ENCODE measurements around the gene GDPGP1. TPM values are rescaled to one million over a fixed set of nuclear protein-coding genes. Genes with fewer than 3 reads are reported as not detected.
A peak's percentile ranks its signal among the peaks of the same experiment; 100 is the strongest.

GDPGP1 gene
- total RNA-seq, 1 donor from 2014 or later = 10.6 TPM

- DNase-seq (ENCODE audit: low spot score) = peak; percentile 82
- intact Hi-C loops (cut with DNase I) = loop anchor here (10.0 kb wide), 1 partner anchor 327 kb away; the partner anchor contains the start of gene AP3S2
These were observed 12.6 kb upstream of the GDPGP1 start for GRCh38 chr15:90221246-90221900.

DNA sequence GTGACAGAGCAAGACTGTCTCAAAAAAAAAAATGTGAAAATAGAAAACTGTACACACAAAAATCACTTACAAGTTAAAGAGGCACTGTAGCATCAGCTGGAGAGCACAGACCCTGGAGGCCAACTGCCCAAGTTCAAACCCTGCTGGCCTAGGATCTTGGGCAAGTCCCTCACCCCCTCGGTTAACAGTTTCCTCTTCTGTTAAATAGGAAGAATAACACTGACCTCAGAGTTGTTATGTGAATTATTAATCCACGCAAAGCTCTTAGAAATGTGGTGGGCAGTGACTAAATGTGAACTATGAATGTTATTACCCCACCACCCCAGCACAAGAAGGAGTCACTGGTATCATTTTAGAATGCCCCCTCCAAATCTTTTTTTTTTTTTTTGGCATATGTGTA lies 11.5 kb upstream of the GDPGP1 start:
- no peak for DNase-seq (ENCODE audit: low spot score)
- intact Hi-C loops (cut with DNase I) = loop anchor here (10.0 kb wide), 1 partner anchor 328 kb away; the partner anchor contains the start of gene AP3S2

GRCh38 chr15:90223441-90224165 lies 10.4 kb upstream of the GDPGP1 start:
- intact Hi-C loops (cut with DNase I) = loop anchor here (10.0 kb wide), 1 partner anchor 329 kb away; the partner anchor contains the start of gene AP3S2
- no peak for DNase-seq (ENCODE audit: low spot score)

- intact Hi-C loops (cut with DNase I) = loop anchor here (5.0 to 10.0 kb wide), 2 partner anchors 33 to 330 kb away; partner anchors contain the start of gene AP3S2
- DNase-seq (ENCODE audit: low spot score) = no peak
These were observed 9.0 kb upstream of the GDPGP1 start for GRCh38 chr15:90225047-90225446.

DNA sequence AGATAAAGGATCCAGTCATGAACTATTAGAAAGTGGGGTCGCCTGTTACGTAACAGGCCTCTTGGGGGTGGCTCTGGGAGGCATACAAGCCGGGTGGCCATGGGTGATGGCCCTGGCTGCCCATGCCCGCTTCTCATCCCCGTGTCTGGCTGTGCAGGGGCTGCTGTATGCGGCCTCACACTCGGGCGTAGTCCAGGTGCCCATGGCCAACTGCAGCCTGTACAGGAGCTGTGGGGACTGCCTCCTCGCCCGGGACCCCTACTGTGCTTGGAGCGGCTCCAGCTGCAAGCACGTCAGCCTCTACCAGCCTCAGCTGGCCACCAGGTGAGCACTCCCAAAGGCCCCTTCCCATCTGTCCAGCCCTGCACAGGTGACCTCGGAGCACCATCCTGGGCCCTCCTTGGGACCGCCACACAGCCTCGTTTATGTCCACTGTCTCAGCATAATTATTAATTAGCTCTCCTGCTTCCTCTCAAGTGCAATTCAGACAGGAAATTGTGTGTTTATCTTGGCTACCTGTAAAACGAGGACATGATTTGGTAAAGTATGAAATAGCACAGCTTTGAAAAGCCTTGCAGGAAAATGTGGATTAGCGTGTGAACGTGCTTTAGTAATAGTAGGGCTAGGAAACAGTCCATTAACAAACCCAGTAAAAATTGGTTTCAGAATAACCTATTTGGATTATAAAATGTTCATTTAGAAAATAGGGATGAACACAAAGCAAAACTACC lies 8.3 kb upstream of the GDPGP1 start:
- DNase-seq (ENCODE audit: low spot score) = no peak
- intact Hi-C loops (cut with DNase I) = loop anchor here (5.0 to 10.0 kb wide), 2 partner anchors 33 to 331 kb away; partner anchors contain the start of gene AP3S2

GRCh38 chr15:90227336-90227735 lies 6.7 kb upstream of the GDPGP1 start:
- DNase-seq (ENCODE audit: low spot score) = no peak
- intact Hi-C loops (cut with DNase I) = loop anchor here (5.0 to 10.0 kb wide), 2 partner anchors 35 to 333 kb away; partner anchors contain the start of gene AP3S2

- intact Hi-C loops (cut with DNase I) = loop anchor here (5.0 to 10.0 kb wide), 2 partner anchors 36 to 333 kb away; partner anchors contain the start of gene AP3S2
- DNase-seq (ENCODE audit: low spot score) = no peak
These were observed 5.9 kb upstream of the GDPGP1 start for GRCh38 chr15:90227816-90228772.

GRCh38 chr15:90228960-90229359 lies 5.0 kb upstream of the GDPGP1 start:
- intact Hi-C loops (cut with DNase I) = loop anchor here (5.0 to 10.0 kb wide), 2 partner anchors 37 to 334 kb away; partner anchors contain the start of gene AP3S2
- no peak for DNase-seq (ENCODE audit: low spot score)

DNA sequence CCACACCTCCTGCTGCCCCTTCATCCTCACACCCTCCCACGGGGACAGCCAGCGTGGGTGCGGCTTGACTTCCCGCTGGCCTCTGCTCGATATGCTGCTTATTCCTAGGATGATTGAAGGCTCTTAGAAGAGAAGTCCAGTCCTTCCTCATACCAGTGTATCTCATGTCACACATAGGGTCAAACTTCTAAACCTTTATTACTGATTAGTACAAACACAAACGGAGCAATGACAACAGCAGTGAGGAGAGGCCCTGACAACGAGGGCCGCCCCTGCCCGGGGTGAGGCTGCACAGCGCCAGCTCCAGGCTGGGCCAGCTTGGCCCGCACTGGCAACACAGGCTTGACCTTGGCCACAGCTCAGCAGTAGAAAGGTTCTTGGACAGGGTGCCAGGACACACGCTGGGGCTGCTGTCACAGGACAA lies 3.9 kb upstream of the GDPGP1 start:
- intact Hi-C loops (cut with DNase I) = loop anchor here (5.0 kb wide), 1 partner anchor 37 kb away; the partner anchor contains the start of gene NGRN

GRCh38 chr15:90230610-90231009 lies 3.4 kb upstream of the GDPGP1 start:
- intact Hi-C loops (cut with DNase I) = loop anchor here (5.0 kb wide), 1 partner anchor 37 kb away; the partner anchor contains the start of gene NGRN
- DNase-seq (ENCODE audit: low spot score) = no peak

More for the DNA sequence above, 3.9 kb upstream of the GDPGP1 start:
- DNase-seq (ENCODE audit: low spot score) = no peak

DNA sequence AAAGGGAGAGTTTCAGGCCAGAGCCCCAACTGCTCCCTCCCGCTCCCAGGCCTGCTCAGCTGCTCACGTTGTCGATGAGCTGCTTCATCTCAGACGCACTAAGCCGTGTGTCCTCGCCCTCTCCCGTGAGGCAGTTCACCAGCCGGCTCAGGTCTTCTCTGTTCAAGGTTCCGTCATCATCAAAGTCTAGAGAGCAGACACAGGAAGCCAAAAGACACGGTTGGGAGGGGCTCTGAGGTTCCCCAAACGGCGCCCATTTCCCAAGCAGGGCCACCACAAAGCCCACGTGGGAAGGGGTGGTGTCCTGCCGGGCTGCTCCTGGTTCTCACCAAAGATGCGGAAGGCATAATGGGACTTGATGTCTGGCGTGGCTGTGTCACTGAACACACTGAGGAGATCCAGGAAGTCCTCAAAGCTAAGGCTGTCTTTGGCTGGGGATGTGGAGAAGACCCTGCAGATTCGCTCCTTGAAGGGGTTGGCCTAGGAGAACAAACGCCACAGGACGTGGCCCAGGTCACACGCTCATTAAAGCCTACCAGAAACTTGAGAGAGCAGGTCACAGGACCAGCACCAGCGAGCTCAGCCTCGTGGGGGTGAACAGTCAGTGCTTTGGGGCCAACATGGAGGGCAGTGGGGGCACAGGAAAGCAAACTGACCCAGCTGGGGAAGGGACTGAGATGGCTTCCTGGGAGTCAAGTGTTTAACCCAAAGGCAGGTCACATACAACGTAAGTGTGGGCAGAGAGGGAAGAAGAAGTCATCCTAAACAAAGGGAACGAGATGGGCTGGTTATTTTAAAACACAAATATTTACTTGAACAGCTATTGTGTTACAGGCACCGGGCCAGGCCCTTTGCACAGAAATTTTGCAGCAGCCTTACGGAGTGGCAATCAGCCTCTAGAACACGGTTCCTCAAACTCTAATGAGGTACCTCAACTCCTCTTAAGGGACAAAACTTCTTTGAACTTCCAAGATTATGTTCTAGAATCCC lies 2.7 kb upstream of the GDPGP1 start:
- no peak for DNase-seq (ENCODE audit: low spot score)

GRCh38 chr15:90232196-90232595 lies 1.8 kb upstream of the GDPGP1 start:
- intact Hi-C loops (cut with DNase I) = loop anchor here (5.0 kb wide), 1 partner anchor 35 kb away; the partner anchor contains the start of gene NGRN
- no peak for DNase-seq (ENCODE audit: low spot score)

More for the DNA sequence above, 2.7 kb upstream of the GDPGP1 start:
- intact Hi-C loops (cut with DNase I) = loop anchor here (5.0 kb wide), 1 partner anchor 36 kb away; the partner anchor contains the start of gene NGRN

DNA sequence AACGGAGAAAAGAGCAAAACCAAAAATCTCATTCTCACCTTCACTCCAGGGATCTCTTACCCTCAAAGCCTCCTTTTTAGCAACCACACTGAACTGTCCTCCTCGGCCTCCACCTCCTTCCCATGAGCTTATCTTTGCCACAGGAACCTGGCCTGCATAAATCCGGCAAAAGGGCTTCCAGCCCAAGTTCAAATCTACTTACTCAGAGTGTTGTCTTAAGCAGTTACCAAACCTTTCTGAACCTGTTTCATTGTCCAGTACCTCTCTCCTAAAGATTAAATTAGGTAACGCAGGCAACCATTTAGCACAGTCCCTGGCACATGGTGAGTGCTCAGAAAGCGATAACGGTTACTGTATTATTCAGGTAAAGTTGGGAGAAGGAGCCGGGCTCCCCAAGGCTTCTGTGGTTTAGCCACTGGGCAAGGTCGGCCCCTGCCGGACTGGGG lies 1.0 kb upstream of the GDPGP1 start:
- DNase-seq (ENCODE audit: low spot score) = no peak
- intact Hi-C loops (cut with DNase I) = loop anchor here (5.0 kb wide), 1 partner anchor 34 kb away; the partner anchor contains the start of gene NGRN

DNA sequence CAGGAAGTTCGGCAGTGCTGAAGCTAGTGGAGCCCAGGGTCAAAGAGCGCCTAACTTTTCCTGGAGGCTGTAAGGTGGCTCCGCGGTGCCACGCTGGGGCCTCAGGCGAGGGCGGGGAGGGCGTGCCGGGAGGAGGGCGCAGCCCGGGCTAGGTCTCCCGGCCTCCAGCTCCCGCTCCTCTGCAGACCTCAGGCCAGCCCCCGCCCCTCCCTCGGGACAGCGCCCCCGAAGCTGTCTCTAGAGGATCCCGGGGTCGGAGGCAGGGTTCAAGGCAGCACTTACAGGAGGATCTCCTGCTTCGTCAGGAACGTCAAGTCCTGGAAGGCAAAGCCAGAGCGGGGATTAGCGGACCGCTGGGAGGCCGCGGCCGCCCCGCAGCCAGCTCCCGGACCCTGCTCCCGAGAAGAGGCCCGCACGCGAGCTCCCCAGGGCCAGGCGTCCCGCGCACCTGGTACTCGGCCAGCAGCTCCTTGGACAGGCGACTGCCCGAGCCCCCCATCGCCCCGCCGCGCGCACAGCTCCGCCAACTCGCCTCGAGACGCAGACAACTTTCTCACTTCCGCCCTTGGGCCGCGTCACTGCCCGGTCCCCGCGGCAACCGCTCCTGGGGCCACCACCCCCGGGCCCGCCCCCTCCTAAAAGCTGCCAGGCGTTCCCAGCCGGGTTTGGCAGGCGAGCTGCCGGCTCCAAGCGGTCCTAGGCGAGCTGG lies 468 bp upstream of the GDPGP1 start, which contains the start of gene CIB1:
Gene CIB1, minus strand, starts transcription at position 555 of the 709 bp plus-strand sequence. Its CDS starts 56 bp downstream, at position 499.
- intact Hi-C loops (cut with DNase I) = loop anchor here (5.0 kb wide), 1 partner anchor 34 kb away; the partner anchor contains the start of gene NGRN
- peak; percentile 99 for DNase-seq (ENCODE audit: low spot score)

DNA sequence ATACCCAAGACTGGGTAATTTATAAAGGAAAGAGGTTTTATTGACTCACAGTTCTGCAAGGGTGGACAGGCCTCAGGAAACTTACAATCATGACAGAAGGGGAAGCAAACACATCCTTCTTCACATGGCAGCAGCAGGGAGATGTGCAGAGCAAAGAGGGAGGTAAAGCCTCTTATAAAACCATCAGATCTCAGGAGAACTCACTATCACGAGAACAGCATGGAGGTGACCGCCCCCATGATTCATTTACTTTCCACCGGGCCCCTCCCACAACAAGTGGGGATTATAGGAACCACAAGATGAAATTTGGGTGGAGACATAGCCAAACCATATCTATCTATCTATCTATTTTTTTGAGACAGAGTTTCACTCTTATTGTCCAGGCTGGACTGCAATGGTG lies 5.4 kb downstream of the GDPGP1 start:
- intact Hi-C loops (cut with DNase I) = no loop called here

GRCh38 chr15:90240856-90241255 lies 6.8 kb downstream of the GDPGP1 start:
- no peak for DNase-seq (ENCODE audit: low spot score)

More for the DNA sequence above, 5.4 kb downstream of the GDPGP1 start:
- DNase-seq (ENCODE audit: low spot score) = no peak

More at GRCh38 chr15:90240856-90241255, 6.8 kb downstream of the GDPGP1 start:
- intact Hi-C loops (cut with DNase I) = no loop called here
